ENCODE measurements around the gene USH1G.

USH1G gene

GRCh38 chr17:74954115-74954514, 31.1 kb upstream of the USH1G start:
- DNase-seq (ENCODE audit: low read depth in 2 of 2), result no peak

GRCh38 chr17:74953134-74953687, 30.2 kb upstream of the USH1G start:
- no peak for DNase-seq (ENCODE audit: low read depth in 2 of 2)

- no peak for DNase-seq (ENCODE audit: low read depth in 2 of 2)
These were observed 29.5 kb upstream of the USH1G start for GRCh38 chr17:74952431-74953133.

GRCh38 chr17:74951680-74952421, 28.8 kb upstream of the USH1G start:
- DNase-seq (ENCODE audit: low read depth in 2 of 2), result no peak

- no peak for DNase-seq (ENCODE audit: low read depth in 2 of 2)
These were observed 28.0 kb upstream of the USH1G start for GRCh38 chr17:74951065-74951464.

- DNase-seq (ENCODE audit: low read depth in 2 of 2), result no peak
These were observed 27.2 kb upstream of the USH1G start for GRCh38 chr17:74950207-74950606.

GRCh38 chr17:74949455-74950115, 26.5 kb upstream of the USH1G start:
- no peak for DNase-seq (ENCODE audit: low read depth in 2 of 2)

- no peak for DNase-seq (ENCODE audit: low read depth in 2 of 2)
These were observed 24.1 kb upstream of the USH1G start for GRCh38 chr17:74947041-74947754.

GRCh38 chr17:74946641-74947040, 23.6 kb upstream of the USH1G start:
- DNase-seq (ENCODE audit: low read depth in 2 of 2), result no peak

- no peak for DNase-seq (ENCODE audit: low read depth in 2 of 2)
These were observed 22.5 kb upstream of the USH1G start for GRCh38 chr17:74945543-74945942.

- DNase-seq (ENCODE audit: low read depth in 2 of 2), result no peak
These were observed 20.9 kb upstream of the USH1G start for GRCh38 chr17:74943808-74944522.

- no peak for DNase-seq (ENCODE audit: low read depth in 2 of 2)
These were observed 18.2 kb upstream of the USH1G start for GRCh38 chr17:74941128-74941725.

- no peak for DNase-seq (ENCODE audit: low read depth in 2 of 2)
These were observed 16.5 kb upstream of the USH1G start for GRCh38 chr17:74939534-74939933.

GRCh38 chr17:74938194-74938950, 15.3 kb upstream of the USH1G start:
- no peak for DNase-seq (ENCODE audit: low read depth in 2 of 2)

- no peak for DNase-seq (ENCODE audit: low read depth in 2 of 2)
These were observed 14.3 kb upstream of the USH1G start for GRCh38 chr17:74937064-74938051.

GRCh38 chr17:74936470-74936799, 13.4 kb upstream of the USH1G start:
- no peak for DNase-seq (ENCODE audit: low read depth in 2 of 2)

GRCh38 chr17:74935585-74936469, 12.8 kb upstream of the USH1G start, which contains the start of gene OTOP3:
OTOP3 (plus strand) TSS chr17:74935898; CDS start chr17:74935922, 24 bp downstream.
- no peak for DNase-seq (ENCODE audit: low read depth in 2 of 2)

- DNase-seq (ENCODE audit: low read depth in 2 of 2), result no peak
These were observed 12.0 kb upstream of the USH1G start for GRCh38 chr17:74935048-74935447.

Data from stimulated activated CD4-positive, alpha-beta T cell treated with anti-CD3 and anti-CD28 coated beads, Interleukin-4, amount 100 ng/mL, for 48 hours (primary cell).